Measurements from ENCODE around the gene ZFAND2A.

DNA sequence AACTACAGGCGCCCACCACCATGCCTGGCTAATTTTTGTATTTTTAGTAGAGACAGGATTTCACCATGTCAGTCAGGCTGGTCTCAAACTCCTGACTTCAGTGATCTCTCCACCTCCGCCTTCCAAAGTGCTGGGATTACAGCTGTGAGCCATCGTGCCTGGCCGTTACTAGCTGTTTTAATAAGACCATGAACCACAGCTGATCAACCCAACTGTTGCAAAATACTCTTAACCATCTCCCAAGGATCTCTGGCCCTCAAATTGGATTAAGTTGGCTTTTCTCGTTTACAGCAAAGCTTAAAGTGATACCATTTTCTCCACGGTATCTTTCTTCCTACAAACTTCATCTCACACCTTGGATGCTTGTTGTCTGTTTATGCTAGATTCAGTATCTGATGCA, 18.3 kb downstream of the ZFAND2A start:
- TF ChIP-seq SRF (IDR thresholded peaks at IDR 0.05; ENCODE audit: low read depth, low read length) (no peak), CTCF (IDR thresholded peaks at IDR 0.05; ENCODE audit: control extremely low read depth in 1 of 3, insufficient read depth in 1 of 3, low read depth in 1 of 3, low read length in 3 of 3) (no peak), POLR2AphosphoS5 (IDR thresholded peaks at IDR 0.05; ENCODE audit: low read depth, low read length) (no peak), CEBPB (IDR thresholded peaks at IDR 0.05; ENCODE audit: low read depth, low read length) (no peak), EGR1 (IDR thresholded peaks at IDR 0.05; ENCODE audit: borderline replicate concordance, low read depth, low read length) (no peak), TBP (IDR thresholded peaks at IDR 0.05; ENCODE audit: low read depth, low read length) (no peak), EP300 (IDR thresholded peaks at IDR 0.05; ENCODE audit: borderline replicate concordance in 1 of 2, low read depth in 2 of 2, low read length in 2 of 2) (no peak), EZH2 (IDR thresholded peaks at IDR 0.05; ENCODE audit: low read depth, low read length, severe bottlenecking) (no peak), HDAC6 (IDR thresholded peaks at IDR 0.05; ENCODE audit: low read depth, low read length) (no peak), TAF1 (IDR thresholded peaks at IDR 0.05; ENCODE audit: low read depth, low read length) (no peak)
